Glutamatergic neuron (in vitro differentiated cells): ENCODE data around the gene LPCAT1. TPM values are rescaled to one million over a fixed set of nuclear protein-coding genes. Genes with fewer than 3 reads are reported as not detected.

ENCODE experiments used
- DNase-seq: peaks from one replicate; pipeline ENCODE4 v3.0.0; 2022
- H3K27ac Mint-ChIP-seq: one replicate; pipeline ENCODE4 v1.8.0; 2020; ENCODE audit warnings: mild to moderate bottlenecking, mixed read lengths, inconsistent platforms; ENCODE audit not compliant: unreplicated experiment
- H3K27me3 Mint-ChIP-seq: one replicate; pipeline ENCODE4 v1.8.0; 2020; ENCODE audit warnings: mild to moderate bottlenecking, moderate library complexity, mixed read lengths, inconsistent platforms; ENCODE audit not compliant: unreplicated experiment
- H3K36me3 Mint-ChIP-seq: one replicate; pipeline ENCODE4 v1.8.0; 2020; ENCODE audit warnings: mild to moderate bottlenecking, mixed read lengths, inconsistent platforms; ENCODE audit not compliant: unreplicated experiment
- H3K4me1 Mint-ChIP-seq: one replicate; pipeline ENCODE4 v1.8.0; 2020; ENCODE audit warnings: mild to moderate bottlenecking, low read depth, mixed read lengths, inconsistent platforms; ENCODE audit not compliant: unreplicated experiment
- H3K4me3 Mint-ChIP-seq: one replicate; pipeline ENCODE4 v1.8.0; 2020; ENCODE audit warnings: mild to moderate bottlenecking, mixed read lengths, inconsistent platforms; ENCODE audit not compliant: unreplicated experiment
- H3K9me3 Mint-ChIP-seq: one replicate; pipeline ENCODE4 v1.8.0; 2020; ENCODE audit warnings: mild to moderate bottlenecking, moderate library complexity, mixed read lengths, inconsistent platforms; ENCODE audit not compliant: unreplicated experiment
- CTCF ChIP-seq: fragments of 200-600 bp; sonication (generic); IDR thresholded peaks from one replicate; pipeline ENCODE4 v1.5.0; 2021; ENCODE audit not compliant: partially characterized antibody, unreplicated experiment
- total RNA-seq: library from RNA; stranded (reverse); fragmentation: NEBNext Ultra II Directional; extraction: Animal tissue kit (Norgen Biotek cat#: 25700); gene quantifications from one replicate; pipeline ENCODE4 v1.2.1, GENCODE V29; 2021; ENCODE audit not compliant: unreplicated experiment

The LPCAT1 gene
- total RNA-seq, 1 donor from 2014 or later: 113 TPM

- no peak for TF ChIP-seq CTCF
- H3K4me3 Mint-ChIP-seq: peak overlapping the region; percentile 96
- peaks cover 2% of the 10 kb centered on the region for H3K27me3 Mint-ChIP-seq
- no peaks in the 10 kb centered on the region for H3K36me3 Mint-ChIP-seq
- H3K4me1 Mint-ChIP-seq: peaks cover 9% of the 10 kb centered on the region
- no peak for DNase-seq
- no peaks in the 10 kb centered on the region for H3K9me3 Mint-ChIP-seq
- H3K27ac Mint-ChIP-seq: peak overlapping the region; percentile 65
Measured at GRCh38 chr5:1522601-1523479, 920 bp downstream of the LPCAT1 start.

GRCh38 chr5:1521671-1522600 lies 1.8 kb downstream of the LPCAT1 start:
- H3K27ac Mint-ChIP-seq: peak overlapping the region; percentile 82
- H3K4me1 Mint-ChIP-seq: peaks cover 9% of the 10 kb centered on the region
- DNase-seq: no peak
- H3K27me3 Mint-ChIP-seq: peaks cover 2% of the 10 kb centered on the region
- TF ChIP-seq CTCF: no peak
- H3K4me3 Mint-ChIP-seq: peak overlapping the region; percentile 96
- no peaks in the 10 kb centered on the region for H3K9me3 Mint-ChIP-seq
- H3K36me3 Mint-ChIP-seq: no peaks in the 10 kb centered on the region

GRCh38 chr5:1520791-1521453 lies 2.8 kb downstream of the LPCAT1 start:
- peaks cover 9% of the 10 kb centered on the region for H3K4me1 Mint-ChIP-seq
- H3K36me3 Mint-ChIP-seq: no peaks in the 10 kb centered on the region
- no peak overlapping the region for H3K27ac Mint-ChIP-seq
- H3K4me3 Mint-ChIP-seq: peak overlapping the region; percentile 96
- TF ChIP-seq CTCF: no peak
- DNase-seq: no peak
- peaks cover 2% of the 10 kb centered on the region for H3K27me3 Mint-ChIP-seq
- no peaks in the 10 kb centered on the region for H3K9me3 Mint-ChIP-seq

- no peak overlapping the region for H3K27ac Mint-ChIP-seq
- DNase-seq: no peak
- TF ChIP-seq CTCF: no peak
- peaks cover 11% of the 10 kb centered on the region for H3K4me1 Mint-ChIP-seq
- H3K9me3 Mint-ChIP-seq: no peaks in the 10 kb centered on the region
- H3K27me3 Mint-ChIP-seq: peaks cover 2% of the 10 kb centered on the region
- no peak overlapping the region for H3K4me3 Mint-ChIP-seq
- H3K36me3 Mint-ChIP-seq: no peaks in the 10 kb centered on the region
Measured at GRCh38 chr5:1519631-1520210, 4.0 kb downstream of the LPCAT1 start.
